HL-60 (cell line): ENCODE results near the gene TNIK.

Experiments used
- POLR2AphosphoS5 ChIP-seq: IDR thresholded peaks from 2 replicates; pipeline ENCODE4 v1.6.1; 2012; ENCODE audit warnings: low read depth
- TF ChIP-seq, protein P1 (sequence below): IDR thresholded peaks from one replicate; pipeline ENCODE4 v1.5.1; 2011; ENCODE audit warnings: low read length, control low read depth, inconsistent platforms; ENCODE audit not compliant: insufficient read depth

DNA sequence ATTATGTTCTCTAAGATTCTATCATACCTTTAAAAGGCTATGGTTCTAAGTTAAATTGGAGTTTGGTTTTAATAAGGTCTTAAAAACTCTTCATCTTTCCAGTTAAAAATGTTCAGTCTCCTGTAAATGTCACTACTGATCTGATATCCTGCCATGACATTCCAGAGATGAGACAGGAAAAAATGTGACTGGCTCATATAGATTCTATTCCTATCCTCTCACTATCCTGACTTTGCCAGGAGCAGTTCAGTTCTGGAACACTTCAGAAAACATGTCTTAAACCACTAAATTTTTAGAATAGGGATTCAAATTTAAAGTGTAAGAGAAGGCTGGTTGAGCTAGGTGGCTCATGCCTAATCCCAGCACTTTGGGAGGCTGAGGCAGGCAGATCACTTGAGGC lies 170.9 kb downstream of the TNIK start:
- TF ChIP-seq, protein P1, sequence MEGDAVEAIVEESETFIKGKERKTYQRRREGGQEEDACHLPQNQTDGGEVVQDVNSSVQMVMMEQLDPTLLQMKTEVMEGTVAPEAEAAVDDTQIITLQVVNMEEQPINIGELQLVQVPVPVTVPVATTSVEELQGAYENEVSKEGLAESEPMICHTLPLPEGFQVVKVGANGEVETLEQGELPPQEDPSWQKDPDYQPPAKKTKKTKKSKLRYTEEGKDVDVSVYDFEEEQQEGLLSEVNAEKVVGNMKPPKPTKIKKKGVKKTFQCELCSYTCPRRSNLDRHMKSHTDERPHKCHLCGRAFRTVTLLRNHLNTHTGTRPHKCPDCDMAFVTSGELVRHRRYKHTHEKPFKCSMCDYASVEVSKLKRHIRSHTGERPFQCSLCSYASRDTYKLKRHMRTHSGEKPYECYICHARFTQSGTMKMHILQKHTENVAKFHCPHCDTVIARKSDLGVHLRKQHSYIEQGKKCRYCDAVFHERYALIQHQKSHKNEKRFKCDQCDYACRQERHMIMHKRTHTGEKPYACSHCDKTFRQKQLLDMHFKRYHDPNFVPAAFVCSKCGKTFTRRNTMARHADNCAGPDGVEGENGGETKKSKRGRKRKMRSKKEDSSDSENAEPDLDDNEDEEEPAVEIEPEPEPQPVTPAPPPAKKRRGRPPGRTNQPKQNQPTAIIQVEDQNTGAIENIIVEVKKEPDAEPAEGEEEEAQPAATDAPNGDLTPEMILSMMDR: no peak
- no peak for TF ChIP-seq POLR2AphosphoS5
